Measurements from ENCODE around the gene KCNMB3.

DNA sequence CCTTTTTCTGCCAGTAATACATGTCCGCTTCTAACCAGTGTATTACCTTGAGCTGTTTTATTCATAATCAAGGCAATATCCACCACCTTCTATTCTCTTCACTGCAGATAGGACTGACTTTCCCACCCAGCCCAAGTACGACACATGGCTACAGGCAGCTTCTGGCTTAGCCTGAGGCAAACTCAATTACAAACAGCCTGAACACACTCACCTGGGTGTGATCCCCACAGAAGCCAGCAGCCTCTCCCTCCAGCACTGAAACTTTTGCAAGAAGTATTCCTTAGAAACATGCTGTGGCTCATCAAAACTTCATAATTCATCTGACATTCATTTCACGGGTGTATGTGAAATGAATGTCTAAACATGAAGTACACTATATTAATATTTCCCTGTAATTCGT lies 13.5 kb upstream of the KCNMB3 start:
- TF ChIP-seq POLR2A (IDR thresholded peaks at IDR 0.05): no peak
- TF ChIP-seq, protein P1, sequence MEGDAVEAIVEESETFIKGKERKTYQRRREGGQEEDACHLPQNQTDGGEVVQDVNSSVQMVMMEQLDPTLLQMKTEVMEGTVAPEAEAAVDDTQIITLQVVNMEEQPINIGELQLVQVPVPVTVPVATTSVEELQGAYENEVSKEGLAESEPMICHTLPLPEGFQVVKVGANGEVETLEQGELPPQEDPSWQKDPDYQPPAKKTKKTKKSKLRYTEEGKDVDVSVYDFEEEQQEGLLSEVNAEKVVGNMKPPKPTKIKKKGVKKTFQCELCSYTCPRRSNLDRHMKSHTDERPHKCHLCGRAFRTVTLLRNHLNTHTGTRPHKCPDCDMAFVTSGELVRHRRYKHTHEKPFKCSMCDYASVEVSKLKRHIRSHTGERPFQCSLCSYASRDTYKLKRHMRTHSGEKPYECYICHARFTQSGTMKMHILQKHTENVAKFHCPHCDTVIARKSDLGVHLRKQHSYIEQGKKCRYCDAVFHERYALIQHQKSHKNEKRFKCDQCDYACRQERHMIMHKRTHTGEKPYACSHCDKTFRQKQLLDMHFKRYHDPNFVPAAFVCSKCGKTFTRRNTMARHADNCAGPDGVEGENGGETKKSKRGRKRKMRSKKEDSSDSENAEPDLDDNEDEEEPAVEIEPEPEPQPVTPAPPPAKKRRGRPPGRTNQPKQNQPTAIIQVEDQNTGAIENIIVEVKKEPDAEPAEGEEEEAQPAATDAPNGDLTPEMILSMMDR (IDR thresholded peaks at IDR 0.05 in 8 of 11, conservative IDR thresholded peaks at IDR 0.05 in 3 of 11): no peak
